OCI-LY1 (cell line): Measurements from ENCODE around the gene MXRA8.

ENCODE experiments used
- H2AFZ ChIP-seq: fragments of 200-600 bp; sonication (generic), shearing (Covaris generic); 2 replicates; pipeline ENCODE4 v1.6.0; 2014; ENCODE audit warnings: antibody characterized with exemption, mild to moderate bottlenecking, low read length
- H3F3A ChIP-seq: fragments of 200-600 bp; sonication (generic), shearing (Covaris generic); 2 replicates; pipeline ENCODE4 v1.6.0; 2014; ENCODE audit warnings: mild to moderate bottlenecking, antibody characterized with exemption, low read length, moderate library complexity; ENCODE audit not compliant: insufficient read depth
- H3K27ac ChIP-seq: fragments of 200-600 bp; sonication (generic); 2 replicates; pipeline ENCODE4 v1.5.1; 2014; ENCODE audit warnings: low read length, mixed run types, mild to moderate bottlenecking, low read depth; ENCODE audit not compliant: poor library complexity, severe bottlenecking
- H3K27me3 ChIP-seq: fragments of 200-600 bp; sonication (generic); 2 replicates; pipeline ENCODE4 v1.6.0; 2014; ENCODE audit warnings: antibody characterized with exemption, mild to moderate bottlenecking, low read length, moderate library complexity; ENCODE audit not compliant: insufficient read depth
- H3K36me3 ChIP-seq: fragments of 200-600 bp; sonication (generic); 2 replicates; pipeline ENCODE4 v1.6.1; 2014; ENCODE audit warnings: mild to moderate bottlenecking, antibody characterized with exemption, low read length, moderate library complexity, mixed read lengths; ENCODE audit not compliant: insufficient read depth
- H3K4me1 ChIP-seq: fragments of 200-600 bp; sonication (generic); 2 replicates; pipeline ENCODE4 v1.5.1; 2014; ENCODE audit warnings: mild to moderate bottlenecking, low read length, moderate library complexity; ENCODE audit not compliant: insufficient read depth, severe bottlenecking
- H3K4me2 ChIP-seq: fragments of 200-600 bp; sonication (generic), shearing (Covaris generic); 2 replicates; pipeline ENCODE4 v1.6.1; 2014; ENCODE audit warnings: low read length
- H3K4me3 ChIP-seq: fragments of 200-600 bp; sonication (generic); 2 replicates; pipeline ENCODE4 v1.5.1; 2014; ENCODE audit warnings: low read length, low read depth, mild to moderate bottlenecking, mixed read lengths; ENCODE audit not compliant: poor library complexity, severe bottlenecking
- H3K79me2 ChIP-seq: fragments of 200-600 bp; shearing (Covaris generic); 2 replicates; pipeline ENCODE4 v1.6.1; 2016; ENCODE audit warnings: mixed run types, low read length, mixed read lengths; ENCODE audit not compliant: insufficient read depth
- H3K9ac ChIP-seq: fragments of 200-600 bp; sonication (generic), shearing (Covaris generic); 2 replicates; pipeline ENCODE4 v1.6.1; 2014; ENCODE audit warnings: mild to moderate bottlenecking, low read length, mixed read lengths
- H3K9me2 ChIP-seq: fragments of 200-600 bp; sonication (generic), shearing (Covaris generic); 2 replicates; pipeline ENCODE4 v1.6.1; 2014; ENCODE audit warnings: low read depth, mild to moderate bottlenecking, low read length, mixed read lengths
- H3K9me3 ChIP-seq: fragments of 200-600 bp; shearing (Covaris generic); 2 replicates; pipeline ENCODE4 v1.6.1; 2014; ENCODE audit warnings: low read length, mixed read lengths
- H4K20me1 ChIP-seq: fragments of 200-600 bp; sonication (generic), shearing (Covaris generic); 2 replicates; pipeline ENCODE4 v1.6.0; 2016; ENCODE audit warnings: mild to moderate bottlenecking, low read length; ENCODE audit not compliant: insufficient read depth
- CTCF ChIP-seq: fragments of 200-600 bp; sonication (generic), shearing (Covaris generic); IDR thresholded peaks from 2 replicates; pipeline ENCODE4 v1.5.1; 2017; ENCODE audit warnings: mild to moderate bottlenecking, antibody characterized with exemption, low read length, moderate library complexity, mixed read lengths
- EZH2 ChIP-seq: fragments of 200-600 bp; sonication (generic), shearing (Covaris generic); IDR thresholded peaks from 2 replicates; pipeline ENCODE4 v1.8.0; 2017; ENCODE audit warnings: borderline replicate concordance, mixed run types, mild to moderate bottlenecking, antibody characterized with exemption, low read length, moderate library complexity, mixed read lengths

The MXRA8 gene

GRCh38 chr1:1360506-1361169 is 2.3 kb upstream of the MXRA8 start:
- peaks cover 6% of the 10 kb centered on the region for H3K4me1 ChIP-seq
- H3K27me3 ChIP-seq, result peaks cover 7% of the 10 kb centered on the region; the same call in 1 of the 2 replicates
- TF ChIP-seq CTCF, result no peak
- TF ChIP-seq EZH2, result no peak
- H3K79me2 ChIP-seq, result no peaks in the 10 kb centered on the region
- H3K36me3 ChIP-seq, result no peaks in the 10 kb centered on the region
- no peak overlapping the region for H3K4me2 ChIP-seq
- H3F3A ChIP-seq, result no peaks in the 10 kb centered on the region
- H2AFZ ChIP-seq, result no peak overlapping the region
- no peak overlapping the region for H3K9ac ChIP-seq
- H3K9me3 ChIP-seq, result no peaks in the 10 kb centered on the region
- H3K27ac ChIP-seq, result no peak overlapping the region
- no peaks in the 10 kb centered on the region for H3K9me2 ChIP-seq
- no peaks in the 10 kb centered on the region for H4K20me1 ChIP-seq
- H3K4me3 ChIP-seq, result no peak overlapping the region

GRCh38 chr1:1359664-1360468 is 1.5 kb upstream of the MXRA8 start:
- H3K27me3 ChIP-seq, result peaks cover 7% of the 10 kb centered on the region; the same call in 1 of the 2 replicates
- no peaks in the 10 kb centered on the region for H3K9me2 ChIP-seq
- H3K9me3 ChIP-seq, result no peaks in the 10 kb centered on the region
- no peak overlapping the region for H3K4me2 ChIP-seq
- no peaks in the 10 kb centered on the region for H3K36me3 ChIP-seq
- H3F3A ChIP-seq, result no peaks in the 10 kb centered on the region
- no peak overlapping the region for H3K4me3 ChIP-seq
- peaks cover 6% of the 10 kb centered on the region for H3K4me1 ChIP-seq
- no peak overlapping the region for H3K9ac ChIP-seq
- TF ChIP-seq EZH2, result no peak
- no peak for TF ChIP-seq CTCF
- H4K20me1 ChIP-seq, result no peaks in the 10 kb centered on the region
- H2AFZ ChIP-seq, result no peak overlapping the region
- H3K27ac ChIP-seq, result no peak overlapping the region
- no peaks in the 10 kb centered on the region for H3K79me2 ChIP-seq

- peaks cover 6% of the 10 kb centered on the region for H3K4me1 ChIP-seq
- H2AFZ ChIP-seq, result no peak overlapping the region
- no peaks in the 10 kb centered on the region for H3K9me2 ChIP-seq
- H3K4me2 ChIP-seq, result no peak overlapping the region
- no peaks in the 10 kb centered on the region for H3F3A ChIP-seq
- H3K9me3 ChIP-seq, result no peaks in the 10 kb centered on the region
- no peak overlapping the region for H3K4me3 ChIP-seq
- H4K20me1 ChIP-seq, result no peaks in the 10 kb centered on the region
- TF ChIP-seq CTCF (no peak), EZH2 (no peak)
- no peak overlapping the region for H3K27ac ChIP-seq
- no peak overlapping the region for H3K9ac ChIP-seq
- H3K27me3 ChIP-seq, result peaks cover 7% of the 10 kb centered on the region; the same call in 1 of the 2 replicates
- H3K36me3 ChIP-seq, result no peaks in the 10 kb centered on the region
- no peaks in the 10 kb centered on the region for H3K79me2 ChIP-seq
Observed at GRCh38 chr1:1359308-1359663, 931 bp upstream of the MXRA8 start.
